Hepatocyte (in vitro differentiated cells): ENCODE data around the gene RABAC1. TPM values are rescaled to one million over a fixed set of nuclear protein-coding genes. Genes with fewer than 3 reads are reported as not detected.

Source experiments
- DNase-seq: peaks from one replicate; pipeline ENCODE4 v3.0.0-alpha.2; 2016; ENCODE audit warnings: low spot score
- H2AFZ ChIP-seq: fragments of 200-600 bp; sonication (generic); 2 replicates; pipeline ENCODE4 v1.6.0; 2016; ENCODE audit warnings: antibody characterized with exemption, mild to moderate bottlenecking
- H3K27ac ChIP-seq: fragments of 200-600 bp; sonication (generic); 2 replicates; pipeline ENCODE4 v1.5.1; 2016; ENCODE audit warnings: mild to moderate bottlenecking
- H3K27me3 ChIP-seq: fragments of 200-600 bp; sonication (generic); 2 replicates; pipeline ENCODE4 v1.6.1; 2016
- H3K36me3 ChIP-seq: fragments of 200-600 bp; sonication (generic); replicated peaks from 2 replicates; pipeline ENCODE4 v1.5.1; 2016; ENCODE audit warnings: low read depth; ENCODE audit not compliant: insufficient read depth
- H3K4me1 ChIP-seq: fragments of 200-600 bp; sonication (generic); 2 replicates; pipeline ENCODE4 v1.5.1; 2016; ENCODE audit warnings: mild to moderate bottlenecking, moderate library complexity; ENCODE audit not compliant: insufficient read depth
- H3K4me2 ChIP-seq: fragments of 200-600 bp; sonication (generic); 2 replicates; pipeline ENCODE4 v1.6.0; 2016
- H3K4me3 ChIP-seq: fragments of 200-600 bp; sonication (generic); 2 replicates; pipeline ENCODE4 v1.5.1; 2016; ENCODE audit warnings: mild to moderate bottlenecking
- H3K79me2 ChIP-seq: fragments of 200-600 bp; sonication (generic); 2 replicates; pipeline ENCODE4 v1.6.0; 2017; ENCODE audit warnings: mild to moderate bottlenecking
- H3K9me2 ChIP-seq: fragments of 200-600 bp; sonication (generic); replicated peaks from 2 replicates; pipeline ENCODE4 v1.6.0; 2017; ENCODE audit warnings: mild to moderate bottlenecking; ENCODE audit not compliant: insufficient read depth
- H3K9me3 ChIP-seq: fragments of 200-600 bp; sonication (generic); 2 replicates; pipeline ENCODE4 v1.5.1; 2016; ENCODE audit warnings: low read depth, mild to moderate bottlenecking
- H4K20me1 ChIP-seq: fragments of 200-600 bp; sonication (generic); 2 replicates; pipeline ENCODE4 v1.6.0; 2016; ENCODE audit warnings: mild to moderate bottlenecking; ENCODE audit not compliant: insufficient read depth, poor library complexity, severe bottlenecking
- CTCF ChIP-seq: fragments of 200-600 bp; sonication (generic); IDR thresholded peaks from 2 replicates; pipeline ENCODE4 v1.5.1; 2016; ENCODE audit warnings: antibody characterized with exemption, mild to moderate bottlenecking; ENCODE audit not compliant: poor library complexity
- EZH2 ChIP-seq: fragments of 200-600 bp; sonication (generic); IDR thresholded peaks from 2 replicates; pipeline ENCODE4 v1.6.1; 2016; ENCODE audit warnings: antibody characterized with exemption, mild to moderate bottlenecking, borderline replicate concordance
- EZH2phosphoT487 ChIP-seq: fragments of 200-600 bp; sonication (generic); IDR thresholded peaks from one replicate; pipeline ENCODE4 v1.6.1; 2018; ENCODE audit warnings: antibody characterized with exemption, mild to moderate bottlenecking, low read depth, moderate library complexity; ENCODE audit not compliant: unreplicated experiment, severe bottlenecking
- WGBS: methylation state at CpG from one replicate; pipeline ENCODE4 v1.1.6; 2016; ENCODE audit warnings: low lambda C conversion rate; ENCODE audit errors: missing lambda C conversion rate; 5-methylcytosine and 5-hydroxymethylcytosine counted together
- polyA plus RNA-seq: library from polyadenylated mRNA; unstranded; fragments of >200 nt; fragmentation: Nextera tagmentation; extraction: Ambion mirVana; gene quantifications from 2 replicates; pipeline ENCODE4 v1.2.1, GENCODE V29; 2016
- total RNA-seq: library from RNA; depleted of rRNA; stranded (reverse); fragments of >200 nt; gene quantifications from 2 replicates; pipeline ENCODE4 v1.2.3, GENCODE V29; 2014

Gene RABAC1
- total and polyA plus RNA-seq, 2 experiments from 2014 or later = 203 to 395 TPM

GRCh38 chr19:41987141-41987860 is 28.2 kb upstream of the RABAC1 start:
- no peaks in the 10 kb centered on the region for H3K9me3 ChIP-seq
- H3K4me1 ChIP-seq = no peaks in the 10 kb centered on the region
- peaks cover 17% of the 10 kb centered on the region for H3K27me3 ChIP-seq
- no peak overlapping the region for H2AFZ ChIP-seq
- DNase-seq = no peak
- H3K36me3 ChIP-seq = no peaks in the 10 kb centered on the region
- H3K4me3 ChIP-seq = no peak overlapping the region
- no peaks in the 10 kb centered on the region for H3K9me2 ChIP-seq
- no peaks in the 10 kb centered on the region for H4K20me1 ChIP-seq
- TF ChIP-seq EZH2 (no peak), EZH2phosphoT487 (no peak), CTCF (no peak)
- no peak overlapping the region for H3K4me2 ChIP-seq
- no peaks in the 10 kb centered on the region for H3K79me2 ChIP-seq
- H3K27ac ChIP-seq = no peak overlapping the region
- WGBS = 85% methylated on average over 10 of the region's 10 CpGs

DNA sequence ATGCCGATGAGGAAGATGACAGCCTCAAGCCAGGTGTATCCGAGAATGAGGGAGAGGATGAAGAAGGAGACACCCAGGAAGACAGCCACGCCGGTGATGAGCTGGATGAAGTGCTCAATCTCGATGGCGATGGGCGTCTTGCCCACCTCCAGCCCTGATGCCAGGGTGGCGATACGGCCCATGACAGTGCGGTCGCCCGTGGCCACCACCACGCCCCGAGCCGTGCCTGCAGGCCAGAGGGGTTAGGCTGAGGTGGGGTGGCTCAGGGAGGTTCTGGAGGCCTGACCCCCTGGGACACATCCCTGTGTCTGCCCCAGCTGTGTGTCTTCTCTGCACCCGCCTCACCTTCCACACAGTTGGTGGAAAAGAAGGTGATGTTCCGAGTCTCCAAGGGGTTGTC is 25.8 kb upstream of the RABAC1 start:
- DNase-seq = no peak
- no peak overlapping the region for H2AFZ ChIP-seq
- no peak overlapping the region for H3K27ac ChIP-seq
- H3K27me3 ChIP-seq = peaks cover 5% of the 10 kb centered on the region
- H3K9me2 ChIP-seq = no peaks in the 10 kb centered on the region
- H3K79me2 ChIP-seq = no peaks in the 10 kb centered on the region
- H4K20me1 ChIP-seq = no peaks in the 10 kb centered on the region
- no peak overlapping the region for H3K4me2 ChIP-seq
- TF ChIP-seq EZH2phosphoT487 = no peak
- no peak for TF ChIP-seq EZH2
- no peak for TF ChIP-seq CTCF
- H3K9me3 ChIP-seq = no peaks in the 10 kb centered on the region
- H3K36me3 ChIP-seq = no peaks in the 10 kb centered on the region
- H3K4me1 ChIP-seq = no peaks in the 10 kb centered on the region
- no peak overlapping the region for H3K4me3 ChIP-seq
- 91% methylated on average over 17 of the region's 17 CpGs for WGBS

GRCh38 chr19:41981724-41982123 is 22.6 kb upstream of the RABAC1 start:
- 90% methylated on average over 15 of the region's 15 CpGs for WGBS
- no peaks in the 10 kb centered on the region for H3K4me1 ChIP-seq
- no peak for TF ChIP-seq CTCF
- TF ChIP-seq EZH2phosphoT487 = no peak
- TF ChIP-seq EZH2 = no peak
- no peaks in the 10 kb centered on the region for H3K27me3 ChIP-seq
- no peaks in the 10 kb centered on the region for H3K79me2 ChIP-seq
- H3K36me3 ChIP-seq = no peaks in the 10 kb centered on the region
- H3K9me2 ChIP-seq = no peaks in the 10 kb centered on the region
- no peak for DNase-seq
- no peaks in the 10 kb centered on the region for H4K20me1 ChIP-seq
- H3K4me2 ChIP-seq = no peak overlapping the region
- H2AFZ ChIP-seq = no peak overlapping the region
- H3K4me3 ChIP-seq = no peak overlapping the region
- no peak overlapping the region for H3K27ac ChIP-seq
- H3K9me3 ChIP-seq = no peaks in the 10 kb centered on the region
